ENCODE results near the gene GCNA.
"Not testable (repeated sequence)": the region's sequence is repeated elsewhere in the genome, so short reads cannot be mapped to it uniquely, and the experiment has no call there.

GCNA gene

GRCh38 chrX:71559773-71560172 is 18.5 kb upstream of the GCNA start:
- DNase-seq = not testable (repeated sequence)

- DNase-seq = no peak
These were observed 14.3 kb upstream of the GCNA start for GRCh38 chrX:71563921-71564320.

- DNase-seq = no peak
These were observed 12.7 kb upstream of the GCNA start for GRCh38 chrX:71565474-71566041.

GRCh38 chrX:71571390-71571789 is 6.8 kb upstream of the GCNA start:
- not testable (repeated sequence) for DNase-seq

- no peak for DNase-seq
These were observed 4.6 kb upstream of the GCNA start for GRCh38 chrX:71573590-71573989.

GRCh38 chrX:71577682-71578081 is 555 bp upstream of the GCNA start:
- no peak for DNase-seq

- DNase-seq = no peak
These were observed 1.1 kb downstream of the GCNA start for GRCh38 chrX:71579136-71579989.

- DNase-seq = no peak
These were observed 1.7 kb downstream of the GCNA start for GRCh38 chrX:71579990-71580380.

GRCh38 chrX:71581210-71581609 is 3.0 kb downstream of the GCNA start:
- DNase-seq = no peak

- DNase-seq = no peak
These were observed 8.7 kb downstream of the GCNA start for GRCh38 chrX:71586929-71587328.

- not testable (repeated sequence) for DNase-seq
These were observed 15.0 kb downstream of the GCNA start for GRCh38 chrX:71593210-71593609.

- no peak for DNase-seq
These were observed 21.7 kb downstream of the GCNA start for GRCh38 chrX:71599965-71600364.

GRCh38 chrX:71603618-71604017 is 25.4 kb downstream of the GCNA start:
- DNase-seq = no peak

- no peak for DNase-seq
These were observed 25.9 kb downstream of the GCNA start for GRCh38 chrX:71604141-71604540.

- no peak for DNase-seq
These were observed 26.7 kb downstream of the GCNA start for GRCh38 chrX:71604796-71605568.

- no peak for DNase-seq
These were observed 28.4 kb downstream of the GCNA start for GRCh38 chrX:71606536-71607216.

GRCh38 chrX:71607488-71607887 is 29.3 kb downstream of the GCNA start:
- no peak for DNase-seq

GRCh38 chrX:71609095-71609750 is 31.0 kb downstream of the GCNA start:
- DNase-seq = no peak

- DNase-seq = not testable (repeated sequence)
These were observed 33.5 kb downstream of the GCNA start for GRCh38 chrX:71611736-71612135.

- DNase-seq = no peak
These were observed 34.0 kb downstream of the GCNA start for GRCh38 chrX:71612256-71612655.

GRCh38 chrX:71615056-71615455 is 36.8 kb downstream of the GCNA start:
- no peak for DNase-seq

- DNase-seq = no peak
These were observed 37.7 kb downstream of the GCNA start for GRCh38 chrX:71615954-71616353.

Data from GF-D8 (cell line).